Amniotic stem cell (primary cell): Measurements from ENCODE around the gene RS1.

Experiments used
- DNase-seq: peaks from one replicate; lab custom pipeline; 2025; lab: John Stamatoyannopoulos, UW

The RS1 gene

GRCh38 chrX:18668071-18668835 is 3.7 kb downstream of the RS1 start:
- DNase-seq: no peak

DNA sequence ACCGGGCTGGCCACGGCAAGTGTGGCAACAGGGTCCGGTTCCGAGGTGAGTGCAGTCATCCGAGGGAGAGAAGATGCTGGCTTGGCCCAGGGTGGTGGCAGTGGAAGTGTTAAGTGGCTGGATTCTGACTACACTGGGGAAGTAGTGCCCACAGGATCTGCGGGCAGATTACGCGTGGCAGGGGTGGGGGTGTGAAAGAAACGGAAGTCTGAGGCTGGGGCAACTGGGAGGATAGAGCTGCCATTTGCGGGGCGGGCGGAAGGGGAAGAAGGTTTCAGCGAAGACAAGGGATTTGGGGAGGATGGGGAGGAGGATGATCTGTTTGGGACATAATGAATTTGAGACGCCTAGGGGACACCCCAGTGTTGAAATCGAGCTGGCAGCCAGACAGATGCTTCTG is 5.3 kb downstream of the RS1 start:
- no peak for DNase-seq

DNA sequence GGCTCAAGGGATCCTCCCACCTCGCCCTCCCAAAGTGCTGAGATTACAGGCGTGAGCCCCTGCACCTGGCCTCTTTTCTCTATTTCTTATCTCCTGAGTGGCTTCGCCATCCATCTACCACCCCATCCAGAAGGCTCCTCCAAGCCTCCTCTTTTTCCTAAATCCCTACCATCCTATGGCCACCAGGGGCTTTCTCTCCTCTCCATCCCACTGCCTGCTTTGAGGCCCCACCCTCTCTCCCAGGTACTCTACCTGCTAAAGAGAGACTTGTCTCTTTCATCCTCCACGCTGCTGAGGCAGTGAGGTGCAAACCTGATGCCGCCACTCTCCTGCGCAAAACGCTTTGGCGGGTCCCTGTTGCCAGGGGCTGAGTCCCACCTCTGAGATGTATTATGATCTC is 7.0 kb downstream of the RS1 start:
- no peak for DNase-seq

- DNase-seq: no peak
These were observed 10.6 kb downstream of the RS1 start for GRCh38 chrX:18661273-18661672.

DNA sequence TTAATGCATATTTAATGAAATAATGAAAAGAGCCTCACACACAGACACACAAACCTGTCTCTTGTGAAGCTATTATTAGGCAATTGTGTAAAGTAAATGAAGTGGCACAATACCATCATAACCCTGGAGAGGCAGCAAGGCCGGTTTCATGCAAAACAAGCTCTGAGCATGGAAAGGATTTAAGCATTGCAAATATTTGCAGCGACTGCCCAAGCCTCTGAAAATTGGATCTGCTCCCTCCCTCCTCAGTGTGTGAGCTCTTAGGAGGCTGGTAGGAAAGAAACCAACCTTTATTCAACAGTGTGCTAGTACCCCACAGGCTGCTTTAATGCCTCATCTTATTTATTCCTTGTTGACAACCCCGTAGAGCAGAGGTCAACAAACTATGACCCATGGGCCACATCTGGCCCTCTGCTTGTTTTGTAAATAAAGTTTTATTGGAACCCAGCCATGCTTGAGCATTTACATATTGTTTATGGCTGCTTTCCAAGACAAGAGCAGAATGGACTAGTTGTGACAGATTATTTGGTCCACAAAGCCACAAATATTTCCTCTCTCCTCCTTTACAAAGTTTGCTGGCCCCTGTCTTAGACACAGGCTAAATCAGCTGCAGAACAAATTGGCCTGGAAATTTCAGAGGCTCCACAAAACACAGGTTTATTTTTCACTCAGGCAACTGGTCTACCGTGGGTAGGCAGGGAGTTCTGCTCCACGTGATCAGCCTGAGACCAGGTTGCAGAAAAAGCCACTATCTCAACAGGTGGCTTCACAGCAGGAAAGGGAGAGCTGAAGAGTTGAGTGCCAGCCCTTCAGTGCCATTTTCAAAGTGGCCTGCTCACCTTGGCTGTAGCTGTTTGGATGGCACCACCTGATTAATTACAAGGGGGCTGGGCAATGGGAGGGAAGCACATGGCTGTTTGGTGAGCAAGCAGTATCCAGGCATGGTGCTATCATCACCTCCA is 16.8 kb downstream of the RS1 start:
- no peak for DNase-seq

- DNase-seq: no peak
These were observed 19.3 kb downstream of the RS1 start for GRCh38 chrX:18652636-18653035.

DNA sequence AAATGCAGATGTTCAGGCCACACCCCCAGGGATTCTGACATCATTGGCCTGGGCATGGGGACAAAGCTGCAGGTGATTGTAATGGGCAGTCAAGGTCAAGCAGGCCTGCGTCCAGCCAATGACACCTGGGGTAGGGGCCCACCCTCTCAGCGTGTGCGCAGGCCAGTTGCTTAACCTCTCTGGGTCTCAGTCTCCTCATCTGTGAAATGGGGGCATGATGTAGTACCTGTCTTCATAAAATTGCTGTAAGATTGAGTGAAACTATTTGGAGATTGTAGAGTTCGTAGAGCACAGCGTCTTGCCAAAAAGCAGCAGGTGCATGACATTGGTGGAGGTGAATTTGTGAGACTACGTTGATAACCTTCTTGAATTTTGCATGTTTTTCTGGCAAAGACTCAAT is 21.2 kb downstream of the RS1 start:
- DNase-seq: no peak

- DNase-seq: no peak
These were observed 22.4 kb downstream of the RS1 start for GRCh38 chrX:18649498-18649951.

DNA sequence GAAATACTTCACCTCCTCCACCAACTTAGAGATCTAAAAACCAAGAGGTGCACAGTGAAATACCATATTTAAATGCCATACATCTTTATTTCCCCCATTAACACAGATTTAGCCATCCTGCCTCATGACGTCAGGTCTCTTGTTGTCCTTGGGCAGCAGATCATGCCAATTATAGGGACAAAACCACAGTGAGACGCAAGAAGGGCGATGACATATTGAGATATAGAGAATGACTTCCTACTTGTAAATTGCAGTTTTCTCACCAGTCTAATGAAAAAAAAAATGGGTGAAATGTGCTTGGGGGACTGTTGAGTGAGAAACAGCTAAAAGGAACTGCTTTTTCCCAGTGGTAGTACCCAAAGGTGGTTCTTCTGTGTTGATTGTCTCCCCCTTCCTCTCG is 24.3 kb downstream of the RS1 start:
- no peak for DNase-seq

DNA sequence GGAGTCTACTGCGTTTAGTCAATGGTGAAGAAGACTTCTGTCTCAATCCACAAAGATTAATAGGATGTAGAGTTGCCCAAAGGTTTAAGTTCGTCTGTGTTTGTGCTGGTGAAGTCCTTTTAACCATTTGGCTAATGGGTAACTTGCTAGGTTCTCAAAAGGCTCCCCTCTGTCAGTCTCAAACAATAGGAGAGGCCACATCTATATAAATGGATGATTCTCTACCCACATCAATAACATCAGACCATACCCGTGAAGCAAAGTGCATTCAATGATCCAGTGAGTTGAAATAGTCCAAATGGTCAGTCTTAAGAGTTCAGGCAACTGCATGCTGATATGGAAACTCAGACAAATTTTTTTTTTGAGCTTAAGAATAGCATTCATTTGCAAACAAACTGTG is 28.1 kb downstream of the RS1 start:
- DNase-seq: no peak

- DNase-seq: no peak
These were observed 28.7 kb downstream of the RS1 start for GRCh38 chrX:18643243-18643642.

DNA sequence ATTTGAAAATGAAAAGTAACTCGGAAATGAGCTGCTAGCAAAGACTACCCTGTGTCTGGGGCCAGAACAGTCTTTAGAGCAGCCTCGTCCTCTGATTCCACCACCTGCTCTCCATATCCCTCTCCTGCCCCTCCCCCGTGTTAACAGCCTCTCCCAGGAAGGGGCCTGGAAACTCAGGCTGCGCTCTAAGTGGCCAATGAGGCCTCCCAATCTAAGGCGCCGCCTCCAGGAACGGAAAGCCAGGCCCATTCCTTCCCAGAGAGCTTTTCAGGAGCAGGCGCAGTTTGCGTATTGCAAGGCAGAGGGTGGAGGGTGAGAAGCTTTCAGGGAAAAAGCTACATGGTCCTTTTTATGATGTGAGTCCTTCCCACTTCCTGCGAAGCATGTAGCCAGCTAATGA is 31.2 kb downstream of the RS1 start:
- DNase-seq: no peak

GRCh38 chrX:18639280-18639679 is 32.6 kb downstream of the RS1 start:
- no peak for DNase-seq

GRCh38 chrX:18638398-18638797 is 33.5 kb downstream of the RS1 start:
- DNase-seq: no peak

DNA sequence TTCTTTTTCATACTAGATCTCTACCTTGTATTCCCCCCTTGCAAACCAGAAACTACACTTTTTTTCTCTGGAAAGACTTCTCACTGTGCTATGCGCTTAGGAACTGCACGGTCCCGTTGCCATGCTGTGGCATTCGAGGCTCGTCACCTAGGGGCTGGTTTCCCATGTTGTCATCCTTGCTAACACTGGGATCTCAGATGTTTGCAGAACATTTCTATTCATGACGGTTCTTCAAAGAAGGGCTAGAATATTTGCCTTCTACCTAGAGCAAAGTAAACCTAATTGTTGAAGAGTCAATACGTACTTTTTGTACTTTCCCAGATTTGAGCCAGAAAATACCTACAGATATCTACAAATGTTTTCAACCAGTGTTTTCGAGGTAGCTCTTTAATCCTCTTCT is 41.0 kb downstream of the RS1 start:
- DNase-seq: no peak

DNA sequence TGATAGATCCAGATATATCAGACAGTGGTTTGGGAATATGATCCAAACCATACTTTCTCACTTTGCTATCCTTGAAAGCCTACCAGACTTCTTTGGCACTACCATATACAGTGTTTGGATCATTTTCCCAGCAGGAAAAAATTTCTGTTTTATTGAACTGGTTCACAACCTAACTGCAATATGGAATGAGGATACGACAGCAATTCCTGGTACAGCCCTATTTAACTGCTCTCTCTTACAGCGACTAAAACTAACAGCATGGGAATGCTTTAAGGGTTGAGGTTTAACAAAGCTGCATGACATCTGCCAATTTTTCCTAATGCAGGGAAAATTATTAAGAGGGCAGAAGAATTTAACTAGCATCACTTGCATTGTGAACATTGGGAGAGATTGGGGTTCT is 47.3 kb downstream of the RS1 start:
- DNase-seq: no peak

DNA sequence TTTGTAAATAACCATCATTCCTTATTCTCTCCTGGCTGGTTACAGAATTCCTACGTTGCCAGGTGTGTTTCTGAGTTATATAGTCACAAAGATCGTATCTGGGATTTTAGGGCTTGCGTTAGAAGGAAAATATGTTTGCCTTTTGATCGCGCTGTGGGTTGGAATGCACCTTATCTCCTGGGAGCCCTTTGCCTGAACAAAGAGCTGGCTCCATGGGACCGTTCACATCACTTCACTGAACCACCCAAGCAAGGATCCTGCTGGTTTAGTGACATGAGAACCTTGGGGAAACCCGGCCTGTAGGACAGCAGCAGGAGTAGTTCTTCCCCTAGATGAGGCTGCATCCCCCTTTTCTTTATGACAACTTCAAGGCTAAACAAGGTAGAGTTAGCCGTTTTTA is 51.6 kb downstream of the RS1 start:
- DNase-seq: no peak

DNA sequence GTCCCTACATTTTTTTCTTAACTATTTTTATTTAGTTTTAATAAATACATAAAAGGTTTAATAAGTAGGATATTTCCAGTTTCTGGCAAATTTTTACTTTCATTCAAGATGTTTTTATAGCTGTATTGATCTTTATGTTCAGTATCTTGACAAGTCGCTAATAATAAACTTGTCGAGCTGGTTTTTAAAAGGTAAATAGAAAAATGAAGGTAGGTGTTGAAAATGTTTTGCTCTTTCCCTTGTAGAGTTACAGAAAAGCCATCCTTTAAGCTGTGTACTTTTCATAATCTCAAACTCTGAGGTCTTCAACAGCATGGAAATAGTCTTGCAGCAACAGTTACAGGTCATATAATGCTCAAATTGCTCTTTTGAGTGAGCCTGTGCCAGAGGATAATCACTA is 52.6 kb downstream of the RS1 start:
- no peak for DNase-seq

- no peak for DNase-seq
These were observed 54.5 kb downstream of the RS1 start for GRCh38 chrX:18617407-18617750.

DNA sequence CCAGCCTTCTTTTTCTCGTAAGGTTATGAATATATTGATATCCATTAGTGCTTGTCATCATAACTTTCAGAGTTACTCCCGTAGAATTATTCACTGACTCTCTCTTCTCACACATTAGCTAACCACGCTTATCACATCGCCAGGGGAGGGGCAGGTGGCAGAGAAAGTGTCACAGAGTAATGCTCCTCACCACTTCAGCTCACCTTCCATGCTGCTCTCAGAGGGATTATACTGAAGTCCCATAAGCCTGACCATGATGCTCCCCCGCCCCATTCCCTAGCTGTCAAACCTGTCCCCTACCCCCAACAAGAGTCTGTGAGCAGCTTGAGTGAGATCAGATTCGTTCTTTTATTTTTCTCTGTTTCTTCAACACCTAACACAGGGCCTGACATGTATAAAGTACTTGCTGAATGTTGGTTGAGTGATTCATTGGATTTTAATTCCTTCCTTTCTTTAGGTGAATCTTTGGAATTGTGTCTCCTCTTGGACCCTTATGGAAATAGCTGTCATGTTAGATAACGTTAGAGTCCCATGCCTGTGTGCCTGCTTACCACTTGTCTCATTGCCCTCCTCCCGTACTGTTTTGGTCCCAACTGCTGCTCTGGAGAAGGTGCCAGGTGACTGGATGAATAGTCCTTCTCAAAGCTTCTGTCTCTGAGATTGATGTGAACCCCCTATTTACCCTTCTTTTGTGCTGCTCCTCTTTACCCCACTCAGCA is 55.1 kb downstream of the RS1 start:
- no peak for DNase-seq

- DNase-seq: no peak
These were observed 57.8 kb downstream of the RS1 start for GRCh38 chrX:18613930-18614639.

GRCh38 chrX:18607966-18608365 is 63.9 kb downstream of the RS1 start:
- DNase-seq: no peak
